ENCODE data around the gene EDC3.

EDC3 gene

GRCh38 chr15:74621936-74622335 is 73.9 kb downstream of the EDC3 start:
- DNase-seq, result no peak

GRCh38 chr15:74621546-74621920 is 74.3 kb downstream of the EDC3 start:
- DNase-seq, result no peak

DNA sequence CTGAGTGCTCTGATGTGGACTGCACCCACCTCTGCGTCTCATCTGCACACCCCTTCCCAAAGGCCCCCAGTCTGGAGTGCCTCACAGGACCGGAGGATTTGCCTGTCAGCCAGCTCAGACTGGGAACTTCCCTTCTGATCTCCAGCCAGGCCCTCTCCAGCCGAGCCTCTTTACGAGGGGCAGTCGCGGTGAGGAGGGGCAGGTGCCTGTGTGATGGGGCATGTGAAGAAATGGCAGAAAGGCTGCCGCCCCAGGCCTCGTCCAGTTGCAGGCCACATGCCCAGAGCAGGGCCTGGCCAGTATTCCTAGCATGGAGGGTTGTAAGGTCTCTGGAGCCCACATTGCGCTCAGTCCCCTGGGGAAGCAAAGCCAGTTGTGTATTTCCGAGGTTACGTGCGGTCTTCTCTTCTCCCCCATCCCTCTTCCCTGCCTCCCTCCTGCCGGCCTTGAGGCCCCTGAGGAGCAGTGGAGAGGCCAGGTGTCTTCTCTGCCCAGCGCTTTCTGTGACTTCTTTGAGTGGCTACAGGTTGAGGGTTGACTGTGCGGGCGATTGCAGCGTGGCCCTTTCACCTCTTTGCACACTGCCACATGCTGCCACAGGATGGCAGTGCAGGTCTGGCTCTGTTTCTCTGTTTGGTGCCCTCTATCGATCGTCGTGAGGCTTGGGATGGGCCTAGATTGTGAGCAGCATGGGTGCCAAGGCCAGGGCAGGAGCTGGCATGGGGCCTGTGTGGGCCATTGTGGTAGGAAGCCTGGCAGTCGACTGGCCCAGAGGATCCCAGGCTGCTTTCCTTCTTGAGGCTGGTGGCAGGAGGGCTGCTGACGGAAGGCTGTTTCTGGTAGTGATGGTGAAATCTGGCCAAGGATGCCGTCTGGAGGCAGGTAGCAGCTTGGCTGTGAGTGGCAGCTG is 74.9 kb downstream of the EDC3 start:
- peak; percentile 52 for DNase-seq

- DNase-seq, result no peak
Measured at GRCh38 chr15:74619916-74620635, 75.7 kb downstream of the EDC3 start.

GRCh38 chr15:74618841-74619596 is 76.8 kb downstream of the EDC3 start:
- no peak for DNase-seq

GRCh38 chr15:74616996-74617395 is 78.8 kb downstream of the EDC3 start:
- no peak for DNase-seq

- DNase-seq, result no peak
Measured at GRCh38 chr15:74616366-74616939, 79.4 kb downstream of the EDC3 start.

- DNase-seq, result peak; percentile 85
Measured at GRCh38 chr15:74615508-74616365, 80.1 kb downstream of the EDC3 start, which contains the start of gene CLK3. TSS of gene CLK3 (plus strand) at chr15:74615836. CDS start at chr15:74619197, 3,361 bp downstream.

DNA sequence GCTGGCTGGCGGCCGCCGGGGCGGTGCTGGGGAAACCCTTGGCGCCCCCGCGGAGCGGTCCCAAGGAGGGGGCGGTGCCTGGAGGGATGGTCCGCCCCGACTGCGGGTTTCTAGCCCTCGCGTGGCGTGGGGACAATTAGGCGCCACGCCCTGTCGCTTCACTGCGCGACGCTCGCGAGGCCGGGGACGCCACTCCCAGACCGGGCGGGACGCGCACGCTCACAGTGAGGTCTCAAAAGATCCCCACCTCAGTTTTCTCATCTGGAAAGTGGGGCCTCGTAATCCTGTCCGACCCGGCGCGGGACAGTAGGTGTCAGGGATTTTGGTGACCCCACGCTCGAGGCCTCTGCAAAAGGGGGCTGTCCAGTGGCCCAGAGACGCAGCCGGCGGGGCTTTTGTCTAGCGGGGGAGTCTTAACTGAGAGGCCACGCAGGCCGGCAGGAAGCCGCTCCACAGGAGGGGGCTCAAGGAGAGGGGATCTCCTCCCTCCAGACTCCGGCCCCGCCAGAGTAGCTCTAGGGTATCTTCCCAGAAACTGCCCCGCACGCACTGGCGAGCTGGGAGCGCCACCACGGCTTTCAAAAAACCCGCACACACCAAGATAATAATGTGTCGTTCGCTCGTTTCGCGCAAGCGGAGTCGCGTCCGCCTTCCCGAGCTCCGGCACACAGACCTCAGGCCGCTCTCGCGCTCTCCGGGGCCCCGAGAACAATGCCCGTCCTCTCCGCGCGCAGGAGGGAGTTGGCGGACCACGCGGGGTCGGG is 80.9 kb downstream of the EDC3 start:
- peak; percentile 47 for DNase-seq

DNA sequence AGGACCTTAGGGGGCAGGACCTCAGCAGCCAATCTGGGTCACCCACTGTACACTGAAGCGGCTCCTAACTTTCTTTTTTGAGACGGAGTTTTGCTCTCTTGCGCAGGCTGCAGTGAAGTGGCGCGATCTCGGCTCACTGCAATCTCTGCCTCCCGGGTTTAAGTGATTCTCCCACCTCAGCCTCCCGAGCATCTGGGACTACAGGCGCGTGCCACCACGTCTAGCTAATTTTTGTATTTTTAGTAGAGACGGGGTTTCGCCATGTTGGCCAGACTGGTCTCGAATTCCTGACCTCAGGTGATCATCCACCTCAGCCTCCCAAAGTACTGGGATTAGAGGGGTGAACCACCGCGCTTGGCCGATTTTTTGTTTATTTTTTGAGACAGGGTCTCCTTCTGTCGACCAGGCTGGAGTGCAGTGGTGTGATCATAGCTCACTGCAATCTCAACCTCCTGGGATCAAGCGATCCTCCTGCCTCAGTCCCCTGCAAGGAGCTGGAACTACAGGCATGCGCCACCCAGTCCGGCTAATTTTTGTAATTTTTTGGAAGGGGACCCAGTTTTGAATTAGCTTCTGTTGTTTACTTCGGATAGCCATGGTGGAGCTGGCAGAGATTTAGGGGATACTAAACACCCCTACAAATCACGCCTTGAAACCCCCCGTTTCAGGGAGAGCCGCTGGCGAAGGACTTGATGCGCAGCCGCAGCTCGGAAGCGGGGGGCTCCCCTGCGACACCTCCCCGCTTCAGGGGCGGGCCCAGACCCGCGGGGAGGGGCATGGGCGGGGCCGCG is 81.7 kb downstream of the EDC3 start:
- peak; percentile 22 for DNase-seq

DNA sequence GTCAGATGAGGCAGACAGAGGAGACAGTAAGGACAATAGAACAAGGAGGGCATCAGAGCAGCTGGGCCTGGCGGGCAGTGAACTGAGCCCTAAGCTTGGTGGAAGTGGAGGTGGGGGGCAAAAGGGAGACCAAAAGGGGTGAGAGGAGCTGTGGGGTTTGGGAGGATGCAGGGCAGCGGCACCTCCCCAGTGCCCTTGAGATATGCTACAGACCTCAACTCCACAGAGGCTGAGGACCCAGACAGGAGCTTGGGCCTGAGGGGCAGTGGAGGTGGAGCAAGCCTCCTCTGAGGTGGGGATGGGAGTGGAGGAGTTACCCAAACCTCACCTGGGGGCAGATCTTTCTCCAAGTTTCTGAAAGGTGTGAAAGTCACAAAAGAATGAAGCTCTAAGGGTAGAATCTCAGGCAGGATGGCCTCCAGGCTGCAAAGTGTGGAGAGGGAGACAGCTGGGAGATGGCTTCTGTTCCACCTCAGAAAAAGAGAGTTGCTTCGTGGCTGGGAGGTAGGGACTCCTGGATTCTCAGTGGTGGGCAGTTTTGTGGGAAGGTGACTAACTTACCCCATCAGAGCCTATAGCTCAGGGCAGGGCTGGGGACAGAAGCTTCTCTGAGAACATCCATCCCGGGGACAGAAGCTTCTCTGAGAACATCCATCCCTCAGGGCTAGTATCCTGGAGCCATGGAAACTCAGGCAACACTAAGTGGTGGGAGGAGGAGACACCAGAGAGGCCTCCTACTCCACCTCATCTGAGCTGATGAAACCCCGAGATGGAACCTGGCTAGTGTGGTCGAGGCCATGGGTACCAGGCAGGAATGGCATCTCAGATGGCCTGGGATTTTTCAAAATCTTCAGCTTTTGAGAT is 82.5 kb downstream of the EDC3 start:
- DNase-seq, result no peak

DNA sequence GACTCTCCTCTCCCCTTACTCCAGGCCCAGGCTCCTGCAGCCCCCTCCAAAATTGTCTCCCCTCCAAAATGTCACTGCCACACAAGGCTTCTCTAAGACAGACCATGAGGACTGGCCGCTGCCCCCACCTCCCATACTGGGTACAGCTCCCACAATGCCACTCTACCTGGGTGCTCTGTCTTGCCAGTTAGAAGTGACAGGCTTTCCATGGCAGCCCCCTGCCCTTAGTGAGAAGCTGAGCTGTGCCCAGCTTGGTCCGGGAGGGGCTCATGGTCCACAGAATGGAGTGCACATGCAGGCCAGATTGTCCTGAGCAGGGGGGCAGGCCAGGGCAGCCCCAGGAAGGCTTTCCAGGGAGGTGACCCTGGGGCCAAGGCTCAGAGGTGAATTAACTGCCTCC is 83.1 kb downstream of the EDC3 start:
- no peak for DNase-seq

DNA sequence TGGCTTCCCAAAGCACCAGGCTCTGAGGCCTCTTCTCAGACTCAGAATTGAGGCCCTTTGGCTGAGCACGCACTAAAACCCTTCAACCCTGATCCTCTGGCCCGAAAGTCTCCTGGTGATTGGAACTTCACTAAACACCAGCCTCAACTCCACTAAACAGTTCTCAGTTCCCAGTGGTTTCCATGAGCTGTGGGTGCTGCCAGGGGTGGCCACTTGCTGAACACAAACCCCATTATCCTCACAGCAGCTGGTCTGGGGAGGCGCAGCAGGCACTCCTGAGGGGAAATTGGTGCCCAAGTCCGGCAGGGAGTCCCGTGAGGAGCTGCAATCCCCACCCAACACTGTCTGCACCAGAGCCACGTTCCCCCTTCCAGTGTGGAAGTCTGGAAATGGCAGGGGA is 84.0 kb downstream of the EDC3 start:
- DNase-seq, result no peak

DNA sequence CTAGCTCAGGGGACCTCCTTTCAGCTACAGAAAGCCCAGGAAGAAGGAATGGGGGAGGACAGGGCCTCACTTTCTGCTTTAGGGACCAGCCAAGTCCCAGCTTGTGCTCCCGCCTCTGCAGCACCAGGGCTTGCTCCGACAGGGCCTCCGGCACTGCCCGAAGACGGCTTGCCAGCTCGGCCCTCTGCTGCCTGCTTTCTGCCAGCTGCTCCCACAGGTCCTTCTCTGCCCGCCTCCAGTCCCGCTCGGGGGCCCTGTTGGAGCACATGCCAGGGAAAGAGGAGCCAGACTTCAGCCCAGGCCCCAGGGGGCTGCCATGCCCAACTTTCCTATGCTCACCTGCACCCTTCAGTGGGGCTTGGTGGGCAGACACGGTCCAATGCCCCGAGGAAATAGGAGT is 84.5 kb downstream of the EDC3 start:
- DNase-seq, result no peak

GRCh38 chr15:74610302-74610951 is 85.4 kb downstream of the EDC3 start:
- no peak for DNase-seq

- DNase-seq, result no peak
Measured at GRCh38 chr15:74609938-74610301, 85.9 kb downstream of the EDC3 start.

- no peak for DNase-seq
Measured at GRCh38 chr15:74608786-74609185, 87.0 kb downstream of the EDC3 start.

DNA sequence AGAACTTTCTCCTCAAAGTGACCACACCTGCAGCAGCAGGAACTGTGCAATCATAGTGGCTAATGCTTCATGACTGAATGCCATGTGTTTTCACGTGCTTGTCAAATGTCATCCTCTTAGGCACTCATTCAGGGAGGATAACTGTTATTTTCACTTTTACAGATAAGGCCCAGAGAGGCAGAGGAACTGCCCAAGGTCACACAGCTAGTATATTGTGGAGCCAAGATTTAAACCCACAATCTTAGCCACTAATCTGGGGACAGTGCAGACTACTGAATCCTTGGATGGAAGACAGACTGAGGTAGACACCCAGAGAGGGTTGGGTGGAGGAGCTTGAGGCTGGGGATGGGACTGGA is 90.1 kb downstream of the EDC3 start:
- DNase-seq, result no peak
